Spleen (tissue), 3 donors: ENCODE results near the gene EPHA3.

ENCODE experiments used
- POLR2A ChIP-seq, 3 donors: fragments of 450-650 bp; IDR thresholded peaks; one replicate each; pipeline ENCODE4 v1.5.1; 2017; ENCODE audit warnings: antibody characterized with exemption in 3 of 3, mild to moderate bottlenecking in 1 of 3
- POLR2AphosphoS5 ChIP-seq, 3 donors: sonication (generic); formaldehyde crosslinking; IDR thresholded peaks; one replicate each; pipeline ENCODE4 v1.5.1; 2017; ENCODE audit warnings: antibody characterized with exemption in 3 of 3

DNA sequence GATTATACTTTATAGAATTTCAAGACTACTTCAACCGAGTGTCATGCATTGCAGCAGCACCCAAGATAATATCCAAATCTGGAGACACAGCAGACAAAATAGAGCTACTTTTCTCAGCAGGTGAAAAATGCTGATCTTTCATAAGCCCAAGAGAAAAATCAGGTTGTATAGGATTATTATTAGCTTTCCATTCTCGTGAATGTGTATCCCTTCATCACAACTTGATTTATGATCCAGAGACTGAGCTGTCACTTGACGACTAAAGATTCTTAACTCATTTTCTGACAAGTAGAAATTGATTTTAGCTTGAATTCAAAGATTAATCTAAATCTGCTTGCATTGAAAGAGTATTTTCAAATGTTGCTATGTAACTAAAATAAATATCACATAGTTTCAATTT is 32.4 kb downstream of the EPHA3 start:
- TF ChIP-seq POLR2AphosphoS5 (IDR thresholded peaks at IDR 0.05) (no peak), POLR2A (IDR thresholded peaks at IDR 0.05) (no peak)
